Calu3 (cell line): ENCODE data around the gene CAPRIN1. TPM values are rescaled to one million over a fixed set of nuclear protein-coding genes. Genes with fewer than 3 reads are reported as not detected.

Experiments used
- BruUV-seq: library from RNA; stranded (reverse); fragments of 400-500 nt; replicated peaks from 2 replicates; lab custom pipeline; 2021; lab: Mats Ljungman, UMichigan
- CTCF ChIA-PET: fragments of 300-600 bp; sonication (Branson Sonifier 250); formaldehyde crosslinking; loops from one replicate; lab custom pipeline; 2022; ENCODE audit warnings: antibody characterized with exemption; lab: Charles Lee
- DNase-seq: peaks from one replicate; pipeline ENCODE4 v3.0.0; 2022
- H3K27ac Mint-ChIP-seq: one replicate; pipeline ENCODE4 v1.8.0; 2022; ENCODE audit warnings: mixed read lengths; ENCODE audit not compliant: unreplicated experiment
- H3K27me3 Mint-ChIP-seq: one replicate; pipeline ENCODE4 v1.8.0; 2022; ENCODE audit warnings: mixed read lengths; ENCODE audit not compliant: unreplicated experiment
- H3K36me3 Mint-ChIP-seq: one replicate; pipeline ENCODE4 v1.8.0; 2022; ENCODE audit warnings: mild to moderate bottlenecking, moderate library complexity, mixed read lengths; ENCODE audit not compliant: insufficient read depth, unreplicated experiment
- H3K4me1 Mint-ChIP-seq: one replicate; pipeline ENCODE4 v1.8.0; 2022; ENCODE audit warnings: mild to moderate bottlenecking, low read depth, mixed read lengths; ENCODE audit not compliant: unreplicated experiment
- H3K4me3 Mint-ChIP-seq: one replicate; pipeline ENCODE4 v1.8.0; 2022; ENCODE audit warnings: mild to moderate bottlenecking, low read depth, moderate library complexity, mixed read lengths; ENCODE audit not compliant: unreplicated experiment
- H3K9me3 Mint-ChIP-seq: one replicate; pipeline ENCODE4 v1.8.0; 2022; ENCODE audit warnings: low read depth, mixed read lengths; ENCODE audit not compliant: unreplicated experiment
- CTCF ChIP-seq: fragments of 200-600 bp; IDR thresholded peaks from one replicate; pipeline ENCODE4 v1.8.0; 2022; ENCODE audit warnings: antibody characterized with exemption; ENCODE audit not compliant: unreplicated experiment
- intact Hi-C: fragments of 100-400 bp; cut with micrococcal nuclease; formaldehyde crosslinking; loops from one replicate; pipeline ENCODE4 v1.10.0; 2022; ENCODE audit not compliant: unreplicated experiment
- total RNA-seq: library from RNA; stranded (reverse); gene quantifications from 2 replicates; pipeline ENCODE4 v1.2.3, GENCODE V29; 2022

The CAPRIN1 gene
- total RNA-seq, 1 experiment from 2014 or later: 268 TPM

GRCh38 chr11:34134765-34135164 is 83.2 kb downstream of the CAPRIN1 start:
- intact Hi-C loops: no loop called here
- TF ChIP-seq CTCF: no peak
- H3K4me1 Mint-ChIP-seq: no peaks in the 10 kb centered on the region
- no peak overlapping the region for H3K27ac Mint-ChIP-seq
- no peak overlapping the region for H3K4me3 Mint-ChIP-seq
- peaks cover 69% of the 10 kb centered on the region for H3K36me3 Mint-ChIP-seq
- no TSS peak for BruUV-seq
- no peaks in the 10 kb centered on the region for H3K27me3 Mint-ChIP-seq
- H3K9me3 Mint-ChIP-seq: no peaks in the 10 kb centered on the region
- CTCF ChIA-PET: interaction anchor here (0.6 kb wide), 1 partner anchor 1817 kb away, joined by 3 read pairs; no protein-coding TSS in a partner anchor
- no peak for DNase-seq

GRCh38 chr11:34135439-34135838 is 83.9 kb downstream of the CAPRIN1 start:
- Mint-ChIP-seq H3K36me3 (peaks cover 64% of the 10 kb centered on the region), H3K4me1 (no peaks in the 10 kb centered on the region), H3K27ac (no peak overlapping the region), H3K9me3 (no peaks in the 10 kb centered on the region), H3K27me3 (no peaks in the 10 kb centered on the region), H3K4me3 (no peak overlapping the region)
- no TSS peak for BruUV-seq
- TF ChIP-seq CTCF: no peak
- intact Hi-C loops: no loop called here
- CTCF ChIA-PET: interaction anchor here (0.6 kb wide), 1 partner anchor 25 kb away, joined by 3 read pairs; no protein-coding TSS in a partner anchor
- no peak for DNase-seq

- BruUV-seq: no TSS peak
- no peak overlapping the region for H3K27ac Mint-ChIP-seq
- intact Hi-C loops: no loop called here
- no peak for DNase-seq
- TF ChIP-seq CTCF: no peak
- CTCF ChIA-PET: interaction anchor here (0.7 kb wide), 1 partner anchor 85 kb away, joined by 3 read pairs; the partner anchor contains the start of gene CAPRIN1
- H3K4me3 Mint-ChIP-seq: no peak overlapping the region
- no peaks in the 10 kb centered on the region for H3K27me3 Mint-ChIP-seq
- H3K4me1 Mint-ChIP-seq: no peaks in the 10 kb centered on the region
- H3K36me3 Mint-ChIP-seq: peaks cover 60% of the 10 kb centered on the region
- H3K9me3 Mint-ChIP-seq: no peaks in the 10 kb centered on the region
These were observed 84.9 kb downstream of the CAPRIN1 start for GRCh38 chr11:34136420-34136819.

GRCh38 chr11:34139346-34139745 is 87.8 kb downstream of the CAPRIN1 start:
- no peak for TF ChIP-seq CTCF
- Mint-ChIP-seq H3K4me1 (no peaks in the 10 kb centered on the region), H3K27ac (no peak overlapping the region), H3K27me3 (no peaks in the 10 kb centered on the region), H3K4me3 (no peak overlapping the region), H3K9me3 (no peaks in the 10 kb centered on the region), H3K36me3 (peaks cover 47% of the 10 kb centered on the region)
- CTCF ChIA-PET: interaction anchor here (0.5 kb wide), 1 partner anchor 122 kb away, joined by 7 read pairs; no protein-coding TSS in a partner anchor
- no TSS peak for BruUV-seq
- intact Hi-C loops: no loop called here
- DNase-seq: no peak
